Sigmoid colon (tissue), 7 donors: ENCODE data around the gene C1RL. TPM values are rescaled to one million over a fixed set of nuclear protein-coding genes. Genes with fewer than 3 reads are reported as not detected.

Experiments
- DNase-seq: peaks from one replicate; pipeline ENCODE4 v3.0.0-alpha.2; 2019
- H3K27ac ChIP-seq, 4 donors: fragments of 200-600 bp; sonication (generic); one replicate each; pipeline ENCODE4 v1.5.1; 2016 to 2019; ENCODE audit warnings: mild to moderate bottlenecking in 1 of 4
- H3K27me3 ChIP-seq, 3 donors: fragments of 200-600 bp; sonication (generic); one replicate each; pipeline ENCODE4 v1.5.1; 2019; ENCODE audit warnings: mild to moderate bottlenecking in 1 of 3
- H3K36me3 ChIP-seq, 4 donors: fragments of 200-600 bp; sonication (generic); one replicate each; pipeline ENCODE4 v1.5.1; 2016 to 2019
- H3K4me1 ChIP-seq, 4 donors: fragments of 200-600 bp; sonication (generic); one replicate each; pipeline ENCODE4 v1.5.1; 2017 to 2019
- H3K4me3 ChIP-seq, 4 donors: fragments of 200-600 bp; sonication (generic); one replicate each; pipeline ENCODE4 v1.5.1; 2017 to 2019; ENCODE audit warnings: mild to moderate bottlenecking in 2 of 4, moderate library complexity in 1 of 4
- H3K9me3 ChIP-seq, 4 donors: fragments of 200-600 bp in 3 of 4; sonication (generic) in 3 of 4; one replicate each; pipeline versions ENCODE4 v1.5.1 to v1.6.1; 2013 to 2019
- EP300 ChIP-seq, 4 donors: sonication (generic); formaldehyde crosslinking; IDR thresholded peaks; one replicate each; pipeline ENCODE4 v1.6.1; 2017; ENCODE audit warnings: antibody characterized with exemption in 4 of 4
- POLR2A ChIP-seq, 2 donors: fragments of 450-650 bp; IDR thresholded peaks; one replicate each; pipeline ENCODE4 v1.6.1; 2016; ENCODE audit warnings: antibody characterized with exemption in 2 of 2, mild to moderate bottlenecking in 2 of 2, moderate library complexity in 2 of 2
- POLR2AphosphoS5 ChIP-seq, 4 donors: sonication (generic); formaldehyde crosslinking; IDR thresholded peaks; one replicate each; pipeline ENCODE4 v1.6.1; 2017; ENCODE audit warnings: antibody characterized with exemption in 4 of 4
- WGBS, 2 donors: extraction: QIAGEN DNeasy Blood & Tissue Kit; methylation state at CpG; one replicate each; pipeline ENCODE4 v1.1.7; 2013; 5-methylcytosine and 5-hydroxymethylcytosine counted together
- intact Hi-C: fragments of 100-400 bp; cut with DNase I; formaldehyde crosslinking; loops from one replicate; pipeline ENCODE4 v1.15.1; 2023
- polyA plus RNA-seq, 3 donors: library from polyadenylated mRNA; stranded (reverse); fragments of 200-250 nt; gene quantifications; one replicate each; pipeline ENCODE4 v1.2.3, GENCODE V29; 2013
- small RNA-seq, 3 donors: library from RNA; depleted of rRNA; stranded (forward); fragments of <200 nt; gene quantifications; one replicate each; pipeline ENCODE3, GENCODE V24; 2016
- total RNA-seq, 4 donors: library from RNA; depleted of rRNA; stranded (reverse); fragments of >200 nt; gene quantifications; one replicate each; pipeline ENCODE4 v1.1.0, GENCODE V29; 2016
- TF ChIP-seq, protein P1 (sequence below), 4 experiments: fragments of 450-650 bp in 3 of 4; fragments of 200-600 bp in 1 of 4; IDR thresholded peaks; one replicate each; pipeline ENCODE4 v1.5.1; 2016 to 2019; ENCODE audit warnings: antibody characterized with exemption in 4 of 4, mild to moderate bottlenecking in 3 of 4, moderate library complexity in 2 of 4
- donor health status: healthy with polysubstance abuse.
- donor health status: Bipolar disorder and iron deficiency.
- donor health status: healthy.

Gene C1RL
- total and polyA plus RNA-seq, 7 donors, result 9.9 to 82.6 (median 45.5) TPM

- Histone ChIP-seq H3K4me3 (no peak overlapping the region), H3K27me3 (no peaks in the 10 kb centered on the region), H3K36me3 (no peaks in the 10 kb centered on the region), H3K4me1 (peaks cover 0 to 4% (median 0%) of the 10 kb centered on the region in 4 donors), H3K9me3 (no peaks in the 10 kb centered on the region), H3K27ac (no peak overlapping the region)
- intact Hi-C loops, result no loop called here
- WGBS, 2 donors, result 49 to 67% methylated on average over 5 of the region's 5 CpGs
- no peak for DNase-seq
- no peak for TF ChIP-seq POLR2AphosphoS5 (IDR thresholded peaks at IDR 0.05)
- TF ChIP-seq POLR2A (IDR thresholded peaks at IDR 0.05), result no peak
- TF ChIP-seq, protein P1, sequence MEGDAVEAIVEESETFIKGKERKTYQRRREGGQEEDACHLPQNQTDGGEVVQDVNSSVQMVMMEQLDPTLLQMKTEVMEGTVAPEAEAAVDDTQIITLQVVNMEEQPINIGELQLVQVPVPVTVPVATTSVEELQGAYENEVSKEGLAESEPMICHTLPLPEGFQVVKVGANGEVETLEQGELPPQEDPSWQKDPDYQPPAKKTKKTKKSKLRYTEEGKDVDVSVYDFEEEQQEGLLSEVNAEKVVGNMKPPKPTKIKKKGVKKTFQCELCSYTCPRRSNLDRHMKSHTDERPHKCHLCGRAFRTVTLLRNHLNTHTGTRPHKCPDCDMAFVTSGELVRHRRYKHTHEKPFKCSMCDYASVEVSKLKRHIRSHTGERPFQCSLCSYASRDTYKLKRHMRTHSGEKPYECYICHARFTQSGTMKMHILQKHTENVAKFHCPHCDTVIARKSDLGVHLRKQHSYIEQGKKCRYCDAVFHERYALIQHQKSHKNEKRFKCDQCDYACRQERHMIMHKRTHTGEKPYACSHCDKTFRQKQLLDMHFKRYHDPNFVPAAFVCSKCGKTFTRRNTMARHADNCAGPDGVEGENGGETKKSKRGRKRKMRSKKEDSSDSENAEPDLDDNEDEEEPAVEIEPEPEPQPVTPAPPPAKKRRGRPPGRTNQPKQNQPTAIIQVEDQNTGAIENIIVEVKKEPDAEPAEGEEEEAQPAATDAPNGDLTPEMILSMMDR (IDR thresholded peaks at IDR 0.05), result no peak
- no peak for TF ChIP-seq EP300 (IDR thresholded peaks at IDR 0.05)
These were observed 61.7 kb downstream of the C1RL start for GRCh38 chr12:7047306-7047705.

DNA sequence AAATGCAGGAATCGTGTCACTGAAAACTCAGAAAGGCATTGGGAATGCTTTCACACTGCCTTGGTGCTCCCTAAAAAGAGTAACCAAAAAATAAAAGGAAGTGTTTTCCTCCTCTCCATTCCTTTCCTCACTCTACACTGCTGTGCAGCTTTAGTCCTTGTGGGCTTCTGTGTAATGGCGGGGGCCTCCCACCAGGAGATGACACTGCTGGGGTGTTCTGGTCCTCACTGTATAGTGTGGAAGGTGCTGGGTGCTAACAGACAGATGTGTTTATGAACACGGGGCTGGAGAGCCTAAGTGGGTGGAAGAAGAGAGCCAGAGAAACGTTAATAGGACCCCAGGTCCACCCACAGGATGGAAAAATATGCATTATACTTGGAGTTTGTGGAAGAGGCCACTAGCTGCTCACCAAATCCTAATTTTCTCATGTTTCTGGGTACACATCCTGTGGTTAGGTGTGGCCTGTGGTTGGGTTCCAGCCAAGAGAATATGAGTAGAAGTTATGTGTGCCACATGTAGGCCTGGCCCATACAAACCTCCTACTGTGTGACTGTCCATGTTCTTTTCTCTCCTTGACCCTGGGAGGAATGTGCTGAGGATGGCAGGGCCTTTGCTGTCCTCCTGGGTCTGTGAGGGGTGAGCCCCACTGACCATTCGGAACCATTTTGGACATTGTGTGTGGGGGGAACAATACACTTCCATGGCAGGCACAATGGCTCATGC is 62.5 kb downstream of the C1RL start:
- 81 to 83% methylated on average over 5 of the region's 5 CpGs for WGBS, 2 donors
- TF ChIP-seq, protein P1 (IDR thresholded peaks at IDR 0.05), result no peak
- TF ChIP-seq POLR2AphosphoS5 (IDR thresholded peaks at IDR 0.05), result no peak
- no peak for TF ChIP-seq POLR2A (IDR thresholded peaks at IDR 0.05)
- TF ChIP-seq EP300 (IDR thresholded peaks at IDR 0.05), result no peak
- Histone ChIP-seq H3K27ac (no peak overlapping the region), H3K4me3 (no peak overlapping the region), H3K9me3 (no peaks in the 10 kb centered on the region), H3K4me1 (peaks cover 0 to 4% (median 0%) of the 10 kb centered on the region in 4 donors), H3K36me3 (no peaks in the 10 kb centered on the region), H3K27me3 (no peaks in the 10 kb centered on the region)
- no peak for DNase-seq
- intact Hi-C loops, result no loop called here

DNA sequence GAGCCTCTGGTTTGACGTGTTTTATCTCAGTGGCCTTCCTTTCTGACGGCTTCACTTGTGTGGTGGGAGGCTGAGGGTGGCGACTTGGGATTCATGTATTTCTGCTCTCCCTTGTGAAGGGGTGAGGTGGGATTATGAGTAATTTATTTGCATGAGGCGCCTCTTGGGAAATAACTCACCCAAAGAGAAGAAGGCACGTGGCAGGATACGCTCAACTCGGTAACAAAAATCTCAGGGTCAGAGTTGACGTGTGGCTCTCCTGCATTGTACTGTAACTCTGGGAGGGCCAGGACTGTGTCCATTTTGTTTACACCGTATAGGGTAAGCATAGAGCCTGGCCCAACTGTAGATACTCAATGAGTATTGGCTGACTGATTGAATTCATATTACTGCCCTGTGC is 63.1 kb downstream of the C1RL start:
- H3K36me3 ChIP-seq, result no peaks in the 10 kb centered on the region
- WGBS, 2 donors, result 92 to 93% methylated on average over 9 of the region's 9 CpGs
- no peaks in the 10 kb centered on the region for H3K9me3 ChIP-seq
- no peak for DNase-seq
- H3K4me3 ChIP-seq, result no peak overlapping the region
- intact Hi-C loops, result no loop called here
- TF ChIP-seq POLR2AphosphoS5 (IDR thresholded peaks at IDR 0.05) (no peak), POLR2A (IDR thresholded peaks at IDR 0.05) (no peak), EP300 (IDR thresholded peaks at IDR 0.05) (no peak)
- TF ChIP-seq, protein P1 (IDR thresholded peaks at IDR 0.05), result no peak
- H3K27ac ChIP-seq, result no peak overlapping the region
- H3K4me1 ChIP-seq, result peaks cover 0 to 4% (median 0%) of the 10 kb centered on the region in 4 donors
- H3K27me3 ChIP-seq, result no peaks in the 10 kb centered on the region

Small RNAs within 50 kb of the gene (small RNA-seq; reads per million reads assigned to genes)
- 0 reads per million in 3 donors for gene RNU6-485P

Other genes starting within 250 kb of the C1RL start
- 100 to 1,000 TPM; 194 to 345 (median 299) TPM for gene TPI1, start 241.7 kb downstream of the C1RL start, total RNA-seq
- 100 to 1,000 TPM; 808 to 994 (median 968) TPM for gene TPI1, start 241.7 kb downstream of the C1RL start, polyA plus RNA-seq
- 10 to 100 TPM in 1 of 4 donors, 1 to 10 TPM in 3; 4.6 to 10.5 (median 8.2) TPM for gene SPSB2, start 235.9 kb downstream of the C1RL start, total RNA-seq
- gene SPSB2, start 235.9 kb downstream of the C1RL start, polyA plus RNA-seq, result 10 to 100 TPM; 13.4 to 17.4 (median 13.5) TPM
- gene LRRC23, start 204.4 kb downstream of the C1RL start, total RNA-seq, result 10 to 100 TPM; 12.2 to 21.0 (median 13.5) TPM
- 10 to 100 TPM in 1 of 3 donors, 1 to 10 TPM in 2; 5.3 to 11.4 (median 5.5) TPM for gene LRRC23, start 204.4 kb downstream of the C1RL start, polyA plus RNA-seq
- gene ENO2, start 194.6 kb downstream of the C1RL start, total RNA-seq, result 10 to 100 TPM; 26.3 to 37.5 (median 35.0) TPM
- 10 to 100 TPM in 1 of 3 donors, 1 to 10 TPM in 2; 1.8 to 15.6 (median 3.0) TPM for gene ENO2, start 194.6 kb downstream of the C1RL start, polyA plus RNA-seq
- 100 to 1,000 TPM in 1 of 4 donors, 10 to 100 TPM in 3; 46.4 to 138 (median 60.3) TPM for gene ATN1, start 181.3 kb downstream of the C1RL start, total RNA-seq
- 10 to 100 TPM; 30.1 to 78.8 (median 33.0) TPM for gene ATN1, start 181.3 kb downstream of the C1RL start, polyA plus RNA-seq
- gene RNU7-1, start 165.4 kb downstream of the C1RL start, total RNA-seq, result not detected
- not detected for gene RNU7-1, start 165.4 kb downstream of the C1RL start, polyA plus RNA-seq
- gene C12orf57, start 165.2 kb downstream of the C1RL start, total RNA-seq, result 100 to 1,000 TPM; 465 to 697 (median 652) TPM
- gene C12orf57, start 165.2 kb downstream of the C1RL start, polyA plus RNA-seq, result 100 to 1,000 TPM; 305 to 810 (median 418) TPM
- gene PTPN6, start 157.9 kb downstream of the C1RL start, total RNA-seq, result 10 to 100 TPM in 3 of 4 donors, 1 to 10 TPM in 1; 5.3 to 13.6 (median 11.8) TPM
- gene PTPN6, start 157.9 kb downstream of the C1RL start, polyA plus RNA-seq, result 10 to 100 TPM; 42.1 to 92.4 (median 67.3) TPM
- 100 to 1,000 TPM; 211 to 327 (median 285) TPM for gene PHB2, start 138.6 kb downstream of the C1RL start, total RNA-seq
- 100 to 1,000 TPM; 180 to 283 (median 184) TPM for gene PHB2, start 138.6 kb downstream of the C1RL start, polyA plus RNA-seq
- 10 to 100 TPM; 18.8 to 32.3 (median 22.7) TPM for gene EMG1, start 138.3 kb downstream of the C1RL start, total RNA-seq
- 10 to 100 TPM; 19.2 to 33.0 (median 21.3) TPM for gene EMG1, start 138.3 kb downstream of the C1RL start, polyA plus RNA-seq
- 10 to 100 TPM; 18.6 to 27.0 (median 25.4) TPM for gene LPCAT3, start 90.7 kb downstream of the C1RL start, total RNA-seq
- 10 to 100 TPM in 2 of 3 donors, 1 to 10 TPM in 1; 7.8 to 47.9 (median 16.9) TPM for gene LPCAT3, start 90.7 kb downstream of the C1RL start, polyA plus RNA-seq
- gene C1S, start 48.5 kb downstream of the C1RL start, total RNA-seq, result 100 to 1,000 TPM; 420 to 622 (median 463) TPM
- gene C1S, start 48.5 kb downstream of the C1RL start, polyA plus RNA-seq, result 100 to 1,000 TPM in 1 of 3 donors, 10 to 100 TPM in 2; 15.5 to 244 (median 52.9) TPM
- 100 to 1,000 TPM; 328 to 493 (median 467) TPM for gene C1R, start 16.8 kb downstream of the C1RL start, total RNA-seq
- gene C1R, start 16.8 kb downstream of the C1RL start, polyA plus RNA-seq, result 100 to 1,000 TPM in 1 of 3 donors, 10 to 100 TPM in 2; 23.8 to 257 (median 54.1) TPM
- under 1 TPM in 1 of 4 donors, not detected in 3; 0.71 TPM for gene RBP5, start 19.7 kb upstream of the C1RL start, total RNA-seq
- gene RBP5, start 19.7 kb upstream of the C1RL start, polyA plus RNA-seq, result 10 to 100 TPM in 1 of 3 donors, 1 to 10 TPM in 2; 3.7 to 30.9 (median 4.2) TPM
- gene CLSTN3, start 21.2 kb upstream of the C1RL start, total RNA-seq, result 10 to 100 TPM; 11.5 to 41.5 (median 19.3) TPM
- 10 to 100 TPM in 1 of 3 donors, 1 to 10 TPM in 2; 3.7 to 25.9 (median 6.0) TPM for gene CLSTN3, start 21.2 kb upstream of the C1RL start, polyA plus RNA-seq
- gene PEX5, start 80.5 kb upstream of the C1RL start, total RNA-seq, result 10 to 100 TPM; 22.7 to 48.5 (median 35.3) TPM
- gene PEX5, start 80.5 kb upstream of the C1RL start, polyA plus RNA-seq, result 10 to 100 TPM; 13.9 to 29.9 (median 27.0) TPM
- not detected for gene ACSM4, start 194.9 kb upstream of the C1RL start, total RNA-seq
- gene ACSM4, start 194.9 kb upstream of the C1RL start, polyA plus RNA-seq, result not detected